Measurements from ENCODE around the gene C16orf92.

Gene C16orf92

GRCh38 chr16:30068333-30068732 is 45.3 kb downstream of the C16orf92 start:
- peak overlapping the region; percentile 0 for H3K4me3 ChIP-seq (replicated peaks; ENCODE audit: low read depth, low read length)
- TF ChIP-seq CTCF (IDR thresholded peaks at IDR 0.05; ENCODE audit: low read length, missing control alignments): no peak
- no peak for DNase-seq (ENCODE audit: low read depth)

DNA sequence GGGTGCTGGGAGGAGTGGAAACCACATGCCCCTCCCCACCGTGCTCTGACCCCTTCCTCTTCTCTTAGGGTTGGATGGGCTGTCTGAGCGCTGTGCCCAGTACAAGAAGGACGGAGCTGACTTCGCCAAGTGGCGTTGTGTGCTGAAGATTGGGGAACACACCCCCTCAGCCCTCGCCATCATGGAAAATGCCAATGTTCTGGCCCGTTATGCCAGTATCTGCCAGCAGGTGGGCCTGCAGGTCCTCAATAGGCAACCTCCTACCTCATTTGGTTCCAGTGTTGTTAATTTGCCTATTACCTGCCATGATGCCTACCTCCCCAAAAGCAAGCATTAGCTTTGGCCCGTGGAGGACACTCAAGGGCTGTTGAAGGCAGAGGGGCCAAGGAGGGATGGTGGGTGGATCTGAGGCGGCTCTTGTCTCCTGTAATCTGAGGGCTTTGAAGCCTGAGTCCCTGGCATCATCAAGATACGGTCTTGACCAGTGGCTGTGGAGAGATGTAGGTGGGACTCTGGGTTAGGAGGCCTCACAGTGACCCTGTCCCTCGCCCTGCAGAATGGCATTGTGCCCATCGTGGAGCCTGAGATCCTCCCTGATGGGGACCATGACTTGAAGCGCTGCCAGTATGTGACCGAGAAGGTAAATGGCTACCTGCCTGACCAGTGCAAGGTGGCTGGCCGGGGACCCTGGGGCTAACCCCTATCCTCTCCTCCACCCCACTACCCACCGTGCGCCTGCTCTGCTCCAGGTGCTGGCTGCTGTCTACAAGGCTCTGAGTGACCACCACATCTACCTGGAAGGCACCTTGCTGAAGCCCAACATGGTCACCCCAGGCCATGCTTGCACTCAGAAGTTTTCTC is 46.0 kb downstream of the C16orf92 start:
- peak; percentile 56 for TF ChIP-seq CTCF (IDR thresholded peaks at IDR 0.05; ENCODE audit: low read length, missing control alignments)
- peak overlapping the region; percentile 32 for H3K4me3 ChIP-seq (replicated peaks; ENCODE audit: low read depth, low read length)

GRCh38 chr16:30069611-30070462 is 46.8 kb downstream of the C16orf92 start:
- H3K4me3 ChIP-seq (replicated peaks; ENCODE audit: low read depth, low read length): peak overlapping the region; percentile 32
- no peak for TF ChIP-seq CTCF (IDR thresholded peaks at IDR 0.05; ENCODE audit: low read length, missing control alignments)
- DNase-seq (ENCODE audit: low read depth): peak; percentile 39

More for the DNA sequence above, 46.0 kb downstream of the C16orf92 start:
- peak; percentile 47 for DNase-seq (ENCODE audit: low read depth)

GRCh38 chr16:30070490-30070889 is 47.5 kb downstream of the C16orf92 start:
- TF ChIP-seq CTCF (IDR thresholded peaks at IDR 0.05; ENCODE audit: low read length, missing control alignments): no peak
- H3K4me3 ChIP-seq (replicated peaks; ENCODE audit: low read depth, low read length): peak overlapping the region; percentile 32
- DNase-seq (ENCODE audit: low read depth): no peak
